Stimulated activated CD8-positive, alpha-beta memory T cell treated with anti-CD3 and anti-CD28 coated beads, Interleukin-12 subunit alpha, Interleukin-12 subunit beta, amount 100 ng/mL, for 24 hours (primary cell): Measurements from ENCODE around the gene TNFAIP3.
"Not testable (repeated sequence)": the region's sequence is repeated elsewhere in the genome, so short reads cannot be mapped to it uniquely, and the experiment has no call there.

ENCODE experiments used
- DNase-seq: peaks from one replicate; pipeline ENCODE4 v3.0.0-alpha.2; 2020; ENCODE audit errors: extremely low read depth

Gene TNFAIP3

DNA sequence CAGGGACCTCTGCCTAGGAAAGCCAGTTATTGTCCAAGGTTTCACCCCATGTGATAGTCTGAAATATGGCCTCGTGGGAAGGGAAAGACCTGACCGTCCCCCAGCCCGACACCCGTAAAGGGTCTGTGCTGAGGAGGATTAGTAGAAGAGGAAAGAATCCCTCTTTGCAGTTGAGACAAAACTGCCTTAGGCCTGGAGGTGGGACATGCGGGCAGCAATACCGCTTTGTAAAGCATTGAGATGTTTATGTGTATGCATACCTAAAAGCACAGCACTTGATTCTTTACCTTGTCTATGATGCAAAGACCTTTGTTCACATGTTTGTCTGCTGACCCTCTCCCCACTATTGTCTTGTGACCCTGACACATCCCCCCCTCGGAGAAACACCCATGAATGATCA, 22.3 kb upstream of the TNFAIP3 start:
- DNase-seq = not testable (repeated sequence)

DNA sequence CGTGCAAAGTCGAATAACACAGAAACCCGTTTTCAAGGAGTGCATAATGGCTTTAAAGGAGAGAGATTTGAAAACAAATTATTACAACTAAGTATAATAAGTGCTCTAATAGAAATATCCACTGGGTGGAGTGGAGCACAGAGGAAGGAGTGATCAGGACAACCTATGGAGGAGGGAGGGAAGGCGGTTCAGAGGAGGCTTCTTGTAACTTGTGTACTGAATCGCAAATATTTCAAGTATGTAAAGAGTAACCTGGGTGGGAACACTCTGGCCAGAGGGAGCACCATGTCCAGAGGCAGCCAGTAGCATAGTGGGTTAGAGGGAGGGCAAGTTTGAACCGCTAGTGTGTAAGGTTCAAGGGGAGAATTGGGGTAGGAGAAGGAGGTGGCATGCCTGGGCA, 21.6 kb upstream of the TNFAIP3 start:
- no peak for DNase-seq

DNA sequence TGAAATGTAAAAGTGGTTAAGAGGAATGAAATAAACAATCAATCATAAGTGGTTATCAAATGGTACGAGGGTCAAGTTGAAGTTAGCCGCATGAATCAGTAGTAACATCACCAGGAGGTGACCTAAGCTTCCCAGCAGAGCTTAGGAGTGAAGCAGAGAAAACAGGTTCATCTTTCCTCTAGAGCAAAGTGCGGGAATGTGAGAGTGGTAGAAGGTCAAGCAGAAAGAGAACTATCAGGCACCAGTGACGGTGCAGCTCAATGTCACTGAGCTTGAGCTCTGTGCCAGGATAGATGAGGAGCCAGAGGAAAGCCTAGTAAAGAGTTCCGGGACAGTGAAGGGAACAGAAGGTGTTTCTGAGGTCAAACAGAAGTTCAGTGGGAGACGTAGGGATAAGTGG, 20.8 kb upstream of the TNFAIP3 start:
- no peak for DNase-seq

DNA sequence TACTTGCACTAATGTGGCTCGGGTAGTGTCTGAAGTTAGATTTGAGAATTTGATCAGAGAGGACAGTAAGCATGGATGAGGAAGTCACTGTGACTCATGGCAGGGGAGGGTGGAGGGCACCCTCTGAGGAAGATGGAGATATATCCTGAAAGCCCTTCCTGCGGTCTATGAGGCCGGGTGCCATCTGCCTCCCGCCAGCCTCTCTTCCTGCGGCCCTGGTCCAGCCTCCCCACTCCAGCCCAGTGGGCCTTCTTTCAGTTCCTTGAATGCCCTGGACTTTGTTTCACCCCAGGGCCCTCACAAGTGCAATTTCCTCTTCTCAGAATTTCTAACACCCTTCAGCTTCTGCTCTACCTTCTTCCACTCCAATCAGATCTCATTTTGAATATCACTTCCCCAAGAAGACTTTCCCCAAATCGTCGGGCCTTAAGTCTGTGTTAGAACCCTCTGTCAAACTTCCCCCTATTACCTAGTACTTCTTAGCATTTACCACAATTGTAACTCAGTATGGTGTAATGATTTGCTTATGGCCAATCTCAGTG, 20.2 kb upstream of the TNFAIP3 start:
- DNase-seq = no peak

DNA sequence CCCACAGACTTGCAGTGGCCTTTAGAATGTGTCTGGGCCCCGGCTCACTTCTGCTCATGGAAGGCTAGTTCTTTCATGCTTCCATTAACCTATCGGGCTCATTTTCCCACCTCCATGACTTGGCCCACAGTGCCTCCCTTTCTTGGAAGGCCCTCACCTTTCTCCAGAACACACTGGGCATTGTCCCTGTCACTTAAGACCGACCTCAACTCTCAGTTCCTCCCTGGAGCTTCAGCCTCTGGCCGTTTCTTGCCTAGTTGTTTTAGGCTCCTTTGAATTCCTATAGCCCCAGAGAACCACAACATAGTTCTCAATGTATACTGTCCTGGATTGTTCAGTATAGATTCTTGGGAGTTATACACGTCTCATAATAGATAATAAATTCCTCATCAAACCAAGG, 19.3 kb upstream of the TNFAIP3 start:
- DNase-seq = no peak

DNA sequence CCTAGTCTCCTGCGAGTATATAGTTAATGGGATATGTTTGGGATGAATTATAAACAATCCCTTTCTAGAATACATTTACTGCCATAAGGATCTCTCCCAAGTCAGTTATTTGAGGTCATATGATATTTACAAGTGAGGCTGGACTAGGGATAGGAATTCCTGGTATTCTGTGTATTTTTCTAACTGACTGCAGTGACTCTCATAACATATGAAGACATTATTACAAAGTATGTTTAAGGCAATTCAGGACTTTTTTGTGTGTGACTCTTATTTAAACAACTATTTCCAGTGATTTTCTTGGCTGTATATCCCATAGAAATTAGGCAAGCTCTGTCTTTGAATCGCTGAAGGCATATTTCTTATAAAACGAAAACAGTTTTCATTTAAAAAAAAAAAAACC, 18.4 kb upstream of the TNFAIP3 start:
- no peak for DNase-seq

DNA sequence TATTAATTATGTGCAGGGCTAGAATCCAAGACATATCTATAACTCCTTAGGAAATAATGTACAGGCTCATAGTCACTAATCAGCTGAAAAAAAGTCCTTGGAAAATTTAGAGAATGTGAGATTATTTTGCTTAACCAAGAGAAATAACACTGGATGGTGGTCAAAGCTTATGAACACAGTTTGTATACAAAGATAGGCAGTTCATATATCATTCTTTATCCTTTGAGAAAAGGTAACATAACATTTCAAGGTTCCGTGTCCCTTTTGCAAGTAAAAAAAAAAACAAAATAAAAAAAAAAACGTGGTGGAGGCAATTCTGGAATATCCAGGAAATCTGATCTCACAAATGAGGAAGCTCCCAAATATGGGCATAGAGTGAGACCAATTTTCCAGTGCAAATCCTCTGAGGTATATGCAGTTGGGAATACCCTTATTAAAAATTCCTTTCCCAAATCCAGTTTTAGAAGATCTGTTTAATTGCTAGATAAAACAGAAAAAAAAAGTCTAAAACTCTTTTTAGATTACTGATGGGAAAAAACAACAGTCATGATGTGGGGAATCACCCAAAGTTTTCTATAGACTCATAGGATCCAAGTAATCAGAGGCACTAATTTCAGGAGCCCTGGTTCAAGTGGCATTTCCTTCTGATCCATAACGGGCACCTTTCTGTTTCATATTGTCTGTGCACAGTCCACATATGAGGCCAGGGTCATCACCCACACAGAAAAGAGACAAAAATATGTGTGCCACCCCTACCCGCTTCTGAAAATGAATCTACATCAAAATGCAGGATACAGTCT, 17.7 kb upstream of the TNFAIP3 start:
- DNase-seq = no peak

DNA sequence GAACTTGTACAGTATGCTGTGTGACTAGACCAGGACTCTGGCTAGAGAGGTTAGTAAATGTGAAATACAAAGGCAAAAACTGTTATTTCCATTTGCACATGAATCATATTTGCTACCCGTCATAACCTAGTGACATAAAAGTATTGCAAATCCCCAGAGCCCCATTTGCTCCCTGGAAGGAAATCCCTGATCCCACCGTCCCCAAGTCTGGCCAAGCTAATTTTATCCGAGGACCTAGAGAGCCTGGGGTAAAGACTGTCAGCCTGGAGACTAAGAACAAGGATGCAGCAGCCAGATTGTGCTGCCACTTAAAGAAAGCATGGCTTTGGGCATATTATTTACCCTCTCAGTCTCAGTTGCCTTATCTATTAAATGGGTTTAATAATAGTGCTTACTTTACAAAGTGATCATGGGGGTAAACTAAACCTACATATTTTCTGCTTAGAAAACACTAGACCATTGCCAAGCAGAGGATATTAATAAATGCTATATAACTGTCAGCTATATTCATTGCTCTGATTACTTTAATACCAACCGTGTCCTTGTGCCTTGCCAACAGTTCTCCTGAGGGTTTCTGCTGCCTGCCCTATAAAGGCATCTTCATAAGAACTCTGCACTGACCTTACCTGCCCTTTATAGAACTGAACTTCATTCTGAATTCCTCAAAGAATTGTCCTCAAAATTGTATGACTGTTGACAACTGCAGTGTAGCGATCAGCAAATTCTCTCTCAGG, 16.9 kb upstream of the TNFAIP3 start:
- no peak for DNase-seq

DNA sequence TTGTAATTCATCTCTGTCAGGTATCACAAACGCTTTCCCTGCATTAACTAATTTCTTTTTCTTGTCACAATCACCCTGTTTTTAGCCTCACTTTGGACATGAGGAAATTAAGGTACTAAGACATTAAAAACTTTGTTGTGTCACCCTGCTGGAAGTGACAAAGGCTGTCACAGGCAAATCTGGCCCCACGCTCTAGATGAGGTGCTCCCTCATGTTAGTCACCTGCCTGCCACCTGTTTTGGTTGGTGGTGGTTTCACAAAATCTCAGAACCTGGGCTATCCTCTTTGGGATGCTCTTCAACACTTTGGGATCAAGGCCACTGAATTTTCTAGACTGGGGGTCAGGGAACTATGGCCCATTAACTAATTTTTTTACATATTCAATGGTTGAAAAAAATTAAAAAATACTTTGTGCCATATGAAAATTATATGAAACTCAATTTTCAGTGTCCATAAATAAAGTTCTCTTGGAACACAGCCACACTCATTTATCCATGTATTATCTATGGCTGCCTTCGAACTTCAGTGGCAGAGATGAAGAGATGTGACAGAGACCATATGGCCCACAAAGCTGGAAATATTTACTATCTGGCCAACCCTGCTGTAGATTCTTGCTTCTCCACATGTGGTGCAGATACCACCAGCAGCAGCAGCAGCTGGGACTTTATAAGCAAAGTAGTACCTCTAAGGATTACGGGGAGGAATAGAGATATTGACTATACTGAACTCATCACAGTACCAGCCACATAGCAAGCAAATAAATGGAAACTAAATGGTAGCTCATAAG, 16.1 kb upstream of the TNFAIP3 start:
- no peak for DNase-seq

DNA sequence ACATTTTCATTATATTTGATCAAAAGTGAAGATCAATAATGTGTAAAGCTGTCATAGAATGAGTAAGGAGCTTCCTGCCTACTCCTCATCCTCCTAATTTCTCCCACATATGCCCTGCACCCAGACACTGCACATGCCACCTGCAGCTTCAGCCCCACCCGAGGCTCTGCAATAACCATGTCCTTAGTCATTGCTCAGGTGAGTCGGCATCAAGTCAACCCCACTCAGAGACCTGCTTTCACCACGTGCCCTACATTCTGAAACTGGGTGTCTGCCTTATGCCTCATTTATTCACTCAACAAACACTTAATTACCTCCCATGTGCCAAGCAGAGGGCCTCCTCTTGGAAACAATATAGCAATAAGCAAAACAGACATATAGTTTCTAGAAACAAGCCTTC, 15.4 kb upstream of the TNFAIP3 start:
- DNase-seq = no peak

DNA sequence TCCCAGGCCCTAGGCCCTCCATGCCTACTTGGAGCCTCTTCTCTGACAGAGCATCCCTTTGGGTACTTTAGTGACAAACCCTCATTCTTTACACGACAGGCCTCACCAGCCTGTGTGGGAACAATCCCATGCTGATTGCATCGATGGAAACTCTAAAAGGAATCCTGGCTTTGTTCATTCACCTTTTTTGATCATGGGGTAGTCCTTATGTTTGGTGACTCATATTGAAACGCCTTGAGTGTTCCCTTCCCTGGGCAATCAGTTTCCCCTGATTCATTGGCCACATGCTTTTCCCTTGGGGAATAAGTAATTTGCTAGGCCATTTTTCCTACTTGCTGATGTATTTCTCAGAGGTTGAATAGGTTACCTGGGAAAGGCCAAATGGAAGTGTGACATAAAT, 14.7 kb upstream of the TNFAIP3 start:
- no peak for DNase-seq

DNA sequence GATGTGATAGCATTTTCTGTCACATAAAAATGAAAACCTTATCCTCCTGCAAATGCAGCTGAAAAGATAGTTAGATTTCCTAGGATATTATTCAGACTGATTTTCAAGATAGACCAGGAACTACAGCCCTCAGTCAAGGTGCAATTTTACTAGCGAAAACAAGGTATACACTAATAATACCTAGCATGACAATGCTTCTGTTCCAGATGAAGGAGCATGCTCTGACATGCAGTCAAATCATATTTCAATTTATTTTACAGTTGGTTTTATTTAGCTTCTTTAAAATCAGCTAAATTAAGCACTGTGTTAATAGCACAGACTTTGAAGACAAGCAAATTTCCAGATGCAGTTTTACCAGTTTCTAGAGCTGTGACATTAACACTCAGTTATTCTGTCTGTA, 14.2 kb upstream of the TNFAIP3 start:
- DNase-seq = no peak

DNA sequence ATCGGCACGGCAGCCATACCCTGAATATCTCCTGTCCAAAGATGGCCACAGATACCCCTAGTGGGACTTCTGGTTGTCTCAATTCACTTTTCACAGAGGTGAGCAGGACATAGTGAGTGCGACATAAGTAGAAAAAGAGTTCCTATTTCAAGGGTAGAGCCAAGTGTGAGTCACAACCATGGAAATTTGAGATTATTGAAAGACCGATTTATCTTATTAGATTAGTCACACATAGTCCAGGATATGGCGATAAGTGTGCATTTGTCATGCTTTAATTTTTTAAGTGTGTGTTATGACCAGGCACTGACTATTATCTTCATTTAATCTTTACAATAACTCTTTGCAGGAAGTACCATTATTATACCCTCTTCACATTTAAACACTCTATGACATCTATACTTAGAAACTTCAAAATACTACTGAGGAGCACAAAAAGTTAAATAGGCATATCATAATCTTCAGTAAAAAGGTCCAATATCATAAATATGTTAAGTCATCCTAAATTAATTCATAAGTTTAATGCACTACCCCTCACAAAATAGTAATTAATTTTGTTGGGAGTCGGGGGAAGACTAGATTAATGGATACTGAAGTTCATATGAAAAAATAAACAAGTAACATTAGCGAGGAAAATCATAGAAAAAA, 13.4 kb upstream of the TNFAIP3 start:
- DNase-seq = no peak

DNA sequence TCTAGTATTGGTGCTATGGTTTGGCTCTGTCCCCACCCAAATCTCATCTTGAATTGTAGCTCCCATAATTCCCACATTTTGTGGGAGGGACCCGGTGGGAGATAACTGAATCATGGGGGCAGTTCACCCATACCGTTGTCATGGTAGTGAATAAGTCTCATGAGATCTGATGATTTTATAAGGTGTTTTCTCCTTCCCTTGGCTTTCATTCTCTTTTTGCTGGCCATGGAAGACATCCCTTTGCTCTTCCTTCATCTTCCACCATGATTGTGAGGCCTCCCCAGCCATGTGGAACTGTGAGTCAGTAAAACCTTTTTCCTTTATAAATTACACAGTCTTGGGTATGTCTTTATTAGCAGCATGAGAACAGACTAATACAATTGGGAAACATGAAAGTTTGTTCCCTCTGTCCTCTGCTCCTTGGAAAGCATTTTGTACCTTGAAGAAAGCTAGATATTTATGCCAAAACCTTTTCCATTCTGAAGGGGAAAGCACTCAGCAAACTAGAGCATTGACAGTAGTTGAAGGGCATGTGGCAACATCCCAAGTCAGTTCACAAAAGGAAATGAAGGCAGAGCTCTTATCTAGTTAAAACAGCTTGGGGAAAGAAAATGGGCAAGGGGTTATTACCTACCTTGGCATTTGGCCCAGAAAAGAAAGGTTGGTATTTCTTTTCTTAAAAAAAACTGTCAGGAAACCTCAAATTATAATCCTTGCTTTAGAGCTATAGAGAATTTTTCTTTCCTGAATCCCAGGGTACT, 10.7 kb upstream of the TNFAIP3 start:
- no peak for DNase-seq

DNA sequence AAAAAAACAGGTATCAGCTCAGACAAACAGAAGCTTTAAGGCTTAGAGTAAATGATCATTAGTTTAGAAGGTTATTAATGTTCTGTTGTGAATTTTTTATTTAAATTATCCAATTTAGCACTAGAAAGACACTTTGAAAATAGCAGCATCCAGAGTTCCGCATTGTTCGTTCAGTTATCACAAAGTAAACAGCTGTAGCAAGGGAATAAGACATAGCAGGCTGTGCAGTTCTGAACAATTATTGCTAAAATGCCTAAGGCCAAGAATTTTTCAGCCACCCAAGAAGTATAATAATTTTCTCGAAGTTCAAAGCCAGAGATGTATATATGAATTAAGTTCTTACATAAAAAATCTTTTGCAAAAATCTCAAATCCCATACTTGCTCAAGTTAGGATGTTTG, 8.0 kb upstream of the TNFAIP3 start:
- no peak for DNase-seq

DNA sequence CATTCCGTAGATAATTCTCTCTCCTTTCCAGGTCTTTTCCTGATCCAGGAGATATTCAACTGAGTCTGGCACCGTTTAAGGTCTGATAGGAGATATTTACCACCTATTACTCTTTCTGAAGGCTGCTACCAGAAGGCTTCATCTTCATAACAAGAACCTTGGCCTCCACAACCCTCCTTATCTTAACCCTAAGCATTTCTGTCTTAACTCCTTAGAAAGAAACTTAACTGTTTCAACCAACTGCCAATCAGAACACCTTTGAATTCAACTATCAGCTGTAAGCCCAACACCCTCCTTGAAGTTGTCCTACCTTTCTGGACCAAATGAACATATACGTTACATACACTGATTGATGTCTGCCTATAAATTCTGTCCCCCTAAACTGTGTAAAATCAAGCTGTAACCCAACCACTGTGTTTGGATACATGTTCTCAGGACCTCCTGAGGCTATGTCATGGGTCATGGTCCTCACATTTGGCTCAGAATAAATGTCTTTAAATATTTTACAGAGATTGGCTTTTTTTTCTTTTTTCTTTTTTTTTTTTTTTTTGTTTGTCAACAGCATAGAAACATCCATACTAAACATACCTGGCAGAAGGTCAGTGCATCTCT, 6.6 kb upstream of the TNFAIP3 start:
- no peak for DNase-seq

DNA sequence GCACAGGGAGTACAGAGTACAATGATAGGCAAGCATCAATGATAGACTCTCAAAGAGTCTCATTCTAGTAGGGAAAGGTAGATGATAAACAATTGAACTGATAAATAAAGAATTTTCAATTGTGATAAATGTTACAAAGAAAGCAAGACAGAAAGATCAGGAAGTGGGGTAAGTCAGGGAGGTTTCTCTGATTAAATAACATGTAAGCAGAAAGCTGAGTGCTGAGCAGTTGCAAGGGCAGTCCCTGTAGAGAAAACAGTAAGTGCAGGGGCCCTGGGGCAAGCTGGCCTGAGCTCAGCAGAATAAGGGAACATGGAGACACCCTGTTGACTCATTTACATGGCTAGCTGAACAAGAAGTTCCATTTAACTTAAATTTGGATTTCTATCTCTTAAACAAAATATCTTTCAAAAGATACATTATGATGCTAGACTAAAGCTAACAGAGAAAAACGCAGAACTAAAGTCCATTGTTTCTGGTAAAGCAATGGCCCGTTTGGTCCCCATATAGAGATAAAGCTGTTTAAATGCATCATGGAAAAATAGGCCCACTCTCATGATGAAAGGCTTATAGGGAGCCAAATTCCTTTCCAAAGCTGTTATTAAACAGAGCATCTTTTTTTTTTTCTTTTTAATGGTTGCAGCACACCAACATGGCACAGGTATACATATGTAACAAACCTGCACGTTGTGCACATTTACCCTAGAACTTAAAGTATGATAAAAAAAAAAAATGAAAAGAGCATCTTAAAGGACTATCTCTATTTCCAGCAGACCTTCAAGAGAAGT, 5.3 kb upstream of the TNFAIP3 start:
- DNase-seq = no peak

DNA sequence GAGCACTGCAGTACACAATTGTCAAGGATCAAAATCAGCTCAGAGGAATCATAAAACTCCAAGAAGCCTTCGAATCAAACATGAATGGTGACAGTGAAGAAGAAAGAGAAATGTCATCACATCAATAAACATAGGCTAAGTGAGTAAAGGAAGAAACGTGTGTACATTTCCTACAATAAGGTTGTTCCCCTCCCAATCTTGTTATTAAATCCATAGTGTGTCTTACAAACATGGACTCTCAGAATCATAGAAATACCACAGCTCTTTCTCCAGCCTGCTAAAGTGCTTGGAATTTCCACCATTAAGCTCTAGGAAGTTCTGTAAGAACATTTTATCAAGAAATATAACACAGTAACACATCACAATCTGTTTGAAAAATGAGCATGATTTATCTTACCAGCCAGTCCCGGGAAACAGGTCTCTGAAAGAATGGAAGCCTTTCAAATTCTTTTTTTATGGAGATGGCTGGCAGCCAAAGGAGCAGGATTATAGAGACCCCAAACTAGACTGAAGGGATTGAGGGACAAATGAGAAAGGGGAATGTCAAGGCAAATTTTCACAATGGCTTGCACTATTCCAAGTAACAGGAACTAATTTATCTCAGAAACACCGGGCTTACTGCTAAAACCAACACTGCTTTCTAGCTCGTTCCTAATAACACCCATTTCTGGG, 4.5 kb upstream of the TNFAIP3 start:
- no peak for DNase-seq

DNA sequence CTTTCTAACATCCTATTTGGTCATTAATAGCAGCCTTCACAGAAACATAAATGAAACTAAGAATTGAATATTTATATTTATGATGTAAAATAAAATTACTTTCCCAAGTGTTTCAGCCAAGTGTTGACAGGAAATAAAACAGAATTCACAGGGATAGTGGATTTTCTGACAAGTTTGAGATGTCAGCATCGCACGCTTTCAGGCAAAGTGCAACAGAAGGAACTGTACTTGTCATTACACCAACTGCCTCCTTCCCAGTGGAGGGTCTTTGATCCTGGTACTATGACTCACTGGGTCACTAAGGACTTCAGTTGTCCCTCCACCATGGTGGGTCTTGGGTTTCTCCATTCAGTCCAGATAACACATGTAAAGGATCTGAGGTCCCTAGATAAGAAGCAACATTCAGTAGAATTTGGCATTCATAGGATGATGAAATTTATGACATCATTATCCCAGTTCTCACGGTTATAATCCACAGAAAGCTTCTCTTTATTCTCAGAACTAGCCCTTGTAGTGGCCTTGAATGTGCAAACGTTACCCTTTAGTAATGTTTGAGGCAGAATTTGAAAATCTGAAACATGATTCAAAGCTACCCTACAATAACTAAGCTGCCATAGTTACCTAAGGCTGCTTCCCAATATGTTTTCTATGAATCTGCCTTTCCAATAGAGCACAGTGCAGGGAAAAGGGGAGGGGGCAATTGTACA, 3.8 kb upstream of the TNFAIP3 start:
- no peak for DNase-seq
